SK-N-SH treated with all-trans-retinoic acid at 6 μM for 48 hours (cell line): ENCODE data around the gene CFAP251.
"Not testable (repeated sequence)": the region's sequence is repeated elsewhere in the genome, so short reads cannot be mapped to it uniquely, and the experiment has no call there.

Experiments
- ARNTL ChIP-seq: fragments of 450-650 bp; formaldehyde crosslinking; IDR thresholded peaks from 2 replicates; pipeline ENCODE4 v1.5.0; 2020; ENCODE audit warnings: low read depth, mild to moderate bottlenecking, moderate library complexity, borderline replicate concordance
- GLIS3 ChIP-seq: fragments of 250-450 bp; sonication (Bioruptor Pico); IDR thresholded peaks from 2 replicates; pipeline ENCODE4 v1.5.0; 2020; ENCODE audit warnings: mild to moderate bottlenecking, moderate library complexity
- ISL1 ChIP-seq: fragments of 250-450 bp; sonication (Bioruptor Pico); IDR thresholded peaks from 2 replicates; pipeline ENCODE4 v2.1.2; 2022; ENCODE audit warnings: mild to moderate bottlenecking, moderate library complexity
- RARB ChIP-seq: fragments of 250-450 bp; sonication (Bioruptor Pico); IDR thresholded peaks from 2 replicates; pipeline ENCODE4 v1.8.0; 2021; ENCODE audit warnings: mild to moderate bottlenecking, moderate library complexity
- TCF4 ChIP-seq: fragments of 250-450 bp; sonication (Bioruptor Pico); IDR thresholded peaks from 2 replicates; pipeline ENCODE4 v1.8.0; 2021; ENCODE audit warnings: mild to moderate bottlenecking, moderate library complexity, borderline replicate concordance
- ZC3H10 ChIP-seq: fragments of 250-450 bp; sonication (Bioruptor Pico); IDR thresholded peaks from 2 replicates; pipeline ENCODE4 v1.5.1; 2021; ENCODE audit warnings: mild to moderate bottlenecking, moderate library complexity
- ZFP30 ChIP-seq: fragments of 450-650 bp; formaldehyde crosslinking; IDR thresholded peaks from 2 replicates; pipeline ENCODE4 v1.5.0; 2022; ENCODE audit warnings: mild to moderate bottlenecking, moderate library complexity
- TF ChIP-seq, protein P1 (sequence below): fragments of 250-450 bp; sonication (Bioruptor Pico); IDR thresholded peaks from 2 replicates; pipeline ENCODE4 v1.5.1; 2021; ENCODE audit warnings: mild to moderate bottlenecking, moderate library complexity
- TF ChIP-seq, protein P2 (sequence below): fragments of 250-450 bp; sonication (Bioruptor Pico); IDR thresholded peaks from 2 replicates; pipeline ENCODE4 v1.5.1; 2020; ENCODE audit warnings: low read depth, mild to moderate bottlenecking, moderate library complexity
- TF ChIP-seq, protein P3 (sequence below): fragments of 250-450 bp; sonication (Bioruptor Pico); IDR thresholded peaks from 2 replicates; pipeline ENCODE4 v1.8.0; 2020; ENCODE audit warnings: mild to moderate bottlenecking, moderate library complexity, borderline replicate concordance
- TF ChIP-seq, protein P4 (sequence below): fragments of 250-450 bp; sonication (Bioruptor Pico); IDR thresholded peaks from 2 replicates; pipeline ENCODE4 v1.5.0; 2020; ENCODE audit warnings: mild to moderate bottlenecking, moderate library complexity

GRCh38 chr12:121988519-121988918, 70.1 kb downstream of the CFAP251 start:
- TF ChIP-seq, protein P1, sequence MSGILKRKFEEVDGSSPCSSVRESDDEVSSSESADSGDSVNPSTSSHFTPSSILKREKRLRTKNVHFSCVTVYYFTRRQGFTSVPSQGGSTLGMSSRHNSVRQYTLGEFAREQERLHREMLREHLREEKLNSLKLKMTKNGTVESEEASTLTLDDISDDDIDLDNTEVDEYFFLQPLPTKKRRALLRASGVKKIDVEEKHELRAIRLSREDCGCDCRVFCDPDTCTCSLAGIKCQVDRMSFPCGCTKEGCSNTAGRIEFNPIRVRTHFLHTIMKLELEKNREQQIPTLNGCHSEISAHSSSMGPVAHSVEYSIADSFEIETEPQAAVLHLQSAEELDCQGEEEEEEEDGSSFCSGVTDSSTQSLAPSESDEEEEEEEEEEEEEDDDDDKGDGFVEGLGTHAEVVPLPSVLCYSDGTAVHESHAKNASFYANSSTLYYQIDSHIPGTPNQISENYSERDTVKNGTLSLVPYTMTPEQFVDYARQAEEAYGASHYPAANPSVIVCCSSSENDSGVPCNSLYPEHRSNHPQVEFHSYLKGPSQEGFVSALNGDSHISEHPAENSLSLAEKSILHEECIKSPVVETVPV = not testable (repeated sequence)
- not testable (repeated sequence) for TF ChIP-seq TCF4; RARB; ZFP30 (CRISPR knock-in tag); ZC3H10; GLIS3 (CRISPR knock-in tag); ISL1 (CRISPR knock-in tag); ARNTL (CRISPR knock-in tag)
- TF ChIP-seq, protein P2, sequence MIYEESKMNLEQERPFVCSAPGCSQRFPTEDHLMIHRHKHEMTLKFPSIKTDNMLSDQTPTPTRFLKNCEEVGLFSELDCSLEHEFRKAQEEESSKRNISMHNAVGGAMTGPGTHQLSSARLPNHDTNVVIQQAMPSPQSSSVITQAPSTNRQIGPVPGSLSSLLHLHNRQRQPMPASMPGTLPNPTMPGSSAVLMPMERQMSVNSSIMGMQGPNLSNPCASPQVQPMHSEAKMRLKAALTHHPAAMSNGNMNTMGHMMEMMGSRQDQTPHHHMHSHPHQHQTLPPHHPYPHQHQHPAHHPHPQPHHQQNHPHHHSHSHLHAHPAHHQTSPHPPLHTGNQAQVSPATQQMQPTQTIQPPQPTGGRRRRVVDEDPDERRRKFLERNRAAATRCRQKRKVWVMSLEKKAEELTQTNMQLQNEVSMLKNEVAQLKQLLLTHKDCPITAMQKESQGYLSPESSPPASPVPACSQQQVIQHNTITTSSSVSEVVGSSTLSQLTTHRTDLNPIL = not testable (repeated sequence)
- TF ChIP-seq, protein P3, sequence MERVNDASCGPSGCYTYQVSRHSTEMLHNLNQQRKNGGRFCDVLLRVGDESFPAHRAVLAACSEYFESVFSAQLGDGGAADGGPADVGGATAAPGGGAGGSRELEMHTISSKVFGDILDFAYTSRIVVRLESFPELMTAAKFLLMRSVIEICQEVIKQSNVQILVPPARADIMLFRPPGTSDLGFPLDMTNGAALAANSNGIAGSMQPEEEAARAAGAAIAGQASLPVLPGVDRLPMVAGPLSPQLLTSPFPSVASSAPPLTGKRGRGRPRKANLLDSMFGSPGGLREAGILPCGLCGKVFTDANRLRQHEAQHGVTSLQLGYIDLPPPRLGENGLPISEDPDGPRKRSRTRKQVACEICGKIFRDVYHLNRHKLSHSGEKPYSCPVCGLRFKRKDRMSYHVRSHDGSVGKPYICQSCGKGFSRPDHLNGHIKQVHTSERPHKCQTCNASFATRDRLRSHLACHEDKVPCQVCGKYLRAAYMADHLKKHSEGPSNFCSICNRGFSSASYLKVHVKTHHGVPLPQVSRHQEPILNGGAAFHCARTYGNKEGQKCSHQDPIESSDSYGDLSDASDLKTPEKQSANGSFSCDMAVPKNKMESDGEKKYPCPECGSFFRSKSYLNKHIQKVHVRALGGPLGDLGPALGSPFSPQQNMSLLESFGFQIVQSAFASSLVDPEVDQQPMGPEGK (CRISPR knock-in tag) = not testable (repeated sequence)
- TF ChIP-seq, protein P4, sequence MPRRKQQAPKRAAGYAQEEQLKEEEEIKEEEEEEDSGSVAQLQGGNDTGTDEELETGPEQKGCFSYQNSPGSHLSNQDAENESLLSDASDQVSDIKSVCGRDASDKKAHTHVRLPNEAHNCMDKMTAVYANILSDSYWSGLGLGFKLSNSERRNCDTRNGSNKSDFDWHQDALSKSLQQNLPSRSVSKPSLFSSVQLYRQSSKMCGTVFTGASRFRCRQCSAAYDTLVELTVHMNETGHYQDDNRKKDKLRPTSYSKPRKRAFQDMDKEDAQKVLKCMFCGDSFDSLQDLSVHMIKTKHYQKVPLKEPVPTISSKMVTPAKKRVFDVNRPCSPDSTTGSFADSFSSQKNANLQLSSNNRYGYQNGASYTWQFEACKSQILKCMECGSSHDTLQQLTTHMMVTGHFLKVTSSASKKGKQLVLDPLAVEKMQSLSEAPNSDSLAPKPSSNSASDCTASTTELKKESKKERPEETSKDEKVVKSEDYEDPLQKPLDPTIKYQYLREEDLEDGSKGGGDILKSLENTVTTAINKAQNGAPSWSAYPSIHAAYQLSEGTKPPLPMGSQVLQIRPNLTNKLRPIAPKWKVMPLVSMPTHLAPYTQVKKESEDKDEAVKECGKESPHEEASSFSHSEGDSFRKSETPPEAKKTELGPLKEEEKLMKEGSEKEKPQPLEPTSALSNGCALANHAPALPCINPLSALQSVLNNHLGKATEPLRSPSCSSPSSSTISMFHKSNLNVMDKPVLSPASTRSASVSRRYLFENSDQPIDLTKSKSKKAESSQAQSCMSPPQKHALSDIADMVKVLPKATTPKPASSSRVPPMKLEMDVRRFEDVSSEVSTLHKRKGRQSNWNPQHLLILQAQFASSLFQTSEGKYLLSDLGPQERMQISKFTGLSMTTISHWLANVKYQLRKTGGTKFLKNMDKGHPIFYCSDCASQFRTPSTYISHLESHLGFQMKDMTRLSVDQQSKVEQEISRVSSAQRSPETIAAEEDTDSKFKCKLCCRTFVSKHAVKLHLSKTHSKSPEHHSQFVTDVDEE = not testable (repeated sequence)
